ENCODE results near the gene CALU.

The CALU gene

GRCh38 chr7:128725531-128725930, 13.6 kb upstream of the CALU start:
- DNase-seq, result no peak

- DNase-seq, result no peak
Measured at GRCh38 chr7:128726059-128726736, 13.0 kb upstream of the CALU start.

- DNase-seq, result no peak
Measured at GRCh38 chr7:128726737-128727072, 12.5 kb upstream of the CALU start.

GRCh38 chr7:128727239-128727638, 11.9 kb upstream of the CALU start:
- DNase-seq, result no peak

- DNase-seq, result no peak
Measured at GRCh38 chr7:128728598-128728997, 10.6 kb upstream of the CALU start.

GRCh38 chr7:128729494-128729893, 9.7 kb upstream of the CALU start:
- DNase-seq, result no peak

GRCh38 chr7:128731184-128731583, 8.0 kb upstream of the CALU start:
- no peak for DNase-seq

GRCh38 chr7:128732521-128733277, 6.5 kb upstream of the CALU start:
- DNase-seq, result no peak

GRCh38 chr7:128733278-128733645, 5.9 kb upstream of the CALU start:
- no peak for DNase-seq

GRCh38 chr7:128734890-128735289, 4.3 kb upstream of the CALU start:
- DNase-seq, result no peak

GRCh38 chr7:128735436-128735835, 3.7 kb upstream of the CALU start:
- no peak for DNase-seq

GRCh38 chr7:128737441-128737840, 1.7 kb upstream of the CALU start:
- no peak for DNase-seq

GRCh38 chr7:128737867-128738385, 1.2 kb upstream of the CALU start:
- no peak for DNase-seq

GRCh38 chr7:128738570-128739047, 550 bp upstream of the CALU start:
- no peak for DNase-seq

- no peak for DNase-seq
Measured at GRCh38 chr7:128739990-128740682, 977 bp downstream of the CALU start.

- no peak for DNase-seq
Measured at GRCh38 chr7:128740996-128741395, 1.8 kb downstream of the CALU start.

- no peak for DNase-seq
Measured at GRCh38 chr7:128741491-128741890, 2.3 kb downstream of the CALU start.

GRCh38 chr7:128742206-128742605, 3.0 kb downstream of the CALU start:
- no peak for DNase-seq

GRCh38 chr7:128743112-128743772, 4.1 kb downstream of the CALU start:
- no peak for DNase-seq

GRCh38 chr7:128744366-128744905, 5.3 kb downstream of the CALU start:
- DNase-seq, result no peak

GRCh38 chr7:128745706-128746105, 6.5 kb downstream of the CALU start:
- DNase-seq, result no peak

GRCh38 chr7:128747327-128748079, 8.3 kb downstream of the CALU start:
- DNase-seq, result no peak

Data from T-helper 9 cell (primary cell).